Measurements from ENCODE around the gene KDM5B.
"Not testable (repeated sequence)": the region's sequence is repeated elsewhere in the genome, so short reads cannot be mapped to it uniquely, and the experiment has no call there.

Gene KDM5B

DNA sequence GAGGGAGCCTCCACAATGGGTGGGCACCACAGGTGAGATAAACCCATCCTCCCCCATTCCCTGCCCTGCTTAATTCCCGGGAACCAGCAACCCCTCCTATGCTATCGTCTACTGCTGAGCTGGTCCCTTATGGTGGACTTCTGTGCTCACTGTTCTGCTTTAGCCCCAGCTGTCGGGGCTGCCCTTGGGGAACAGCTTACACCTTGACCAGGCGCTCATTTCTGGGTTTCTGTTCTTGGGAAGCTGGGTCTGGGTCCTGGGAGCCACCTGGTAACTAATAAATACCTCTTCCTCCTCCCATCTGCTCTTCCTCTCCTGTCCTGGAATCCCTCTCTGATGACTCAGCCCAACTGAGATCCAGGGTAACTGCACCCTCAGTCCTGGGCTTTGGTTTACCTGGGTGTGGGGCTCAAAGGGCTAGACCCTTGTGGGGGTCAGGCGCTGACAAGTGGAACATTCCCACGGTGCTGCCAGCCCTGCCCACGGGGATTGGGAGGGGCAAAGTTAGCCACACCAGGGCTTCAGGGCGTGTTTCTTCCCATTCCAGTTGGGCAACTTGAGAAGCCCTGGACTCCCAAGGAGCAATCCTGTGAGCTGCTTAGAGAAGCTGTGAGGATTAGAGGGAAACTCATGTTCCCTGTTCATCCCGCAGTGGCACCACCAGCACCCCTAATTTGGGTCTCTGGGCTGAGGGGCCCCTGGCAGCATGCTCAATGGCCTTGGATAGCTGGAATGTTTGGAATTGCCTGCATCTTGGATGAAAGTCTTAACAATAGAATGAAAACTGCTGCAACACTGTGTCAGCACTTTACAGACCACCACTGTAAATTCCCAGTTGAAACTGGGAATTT lies 4.2 kb upstream of the KDM5B start:
- DNase-seq (ENCODE audit: low read depth) = no peak

DNA sequence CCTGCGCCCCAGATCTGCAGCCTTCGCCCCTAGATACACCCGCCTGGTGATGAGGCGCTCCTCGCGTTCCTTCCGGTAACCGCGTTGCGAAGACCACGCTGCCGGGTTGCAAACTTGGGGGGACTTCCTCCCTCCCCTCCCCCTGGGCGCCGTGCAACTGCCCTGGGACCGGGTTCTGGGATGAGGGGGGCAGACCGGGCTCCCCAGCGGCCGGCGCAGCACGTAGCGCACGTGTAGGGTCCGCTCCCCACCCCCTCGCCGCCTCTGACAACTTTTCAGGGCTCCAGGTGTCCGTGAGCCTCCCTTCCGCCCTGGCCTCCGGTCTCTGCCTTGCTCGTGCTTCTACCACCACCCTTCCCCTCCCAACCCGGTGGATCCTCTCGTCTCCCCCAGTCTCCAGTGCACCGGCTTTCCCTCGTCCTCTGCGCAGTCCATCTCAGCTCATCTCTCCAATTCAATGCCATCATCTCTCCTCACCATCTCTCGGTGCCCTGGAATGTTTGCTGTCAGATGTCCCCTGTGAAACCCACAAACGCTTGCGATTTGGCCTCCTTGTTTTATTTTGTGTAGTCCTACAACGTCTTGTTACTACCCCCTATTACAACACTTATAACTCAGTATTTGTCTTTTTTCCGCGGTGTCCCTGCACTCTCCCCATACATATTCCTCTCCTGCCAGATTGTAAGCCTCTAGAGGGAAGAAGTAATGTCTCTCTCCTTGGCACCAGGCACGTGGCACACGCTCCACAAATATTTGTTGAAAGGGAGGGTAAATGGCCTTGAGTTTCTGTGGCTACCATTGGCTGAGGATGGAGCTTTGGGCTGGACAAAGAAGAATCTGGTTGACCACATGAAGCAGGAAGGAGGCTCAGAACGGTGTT lies 3.3 kb upstream of the KDM5B start:
- DNase-seq (ENCODE audit: low read depth) = no peak

DNA sequence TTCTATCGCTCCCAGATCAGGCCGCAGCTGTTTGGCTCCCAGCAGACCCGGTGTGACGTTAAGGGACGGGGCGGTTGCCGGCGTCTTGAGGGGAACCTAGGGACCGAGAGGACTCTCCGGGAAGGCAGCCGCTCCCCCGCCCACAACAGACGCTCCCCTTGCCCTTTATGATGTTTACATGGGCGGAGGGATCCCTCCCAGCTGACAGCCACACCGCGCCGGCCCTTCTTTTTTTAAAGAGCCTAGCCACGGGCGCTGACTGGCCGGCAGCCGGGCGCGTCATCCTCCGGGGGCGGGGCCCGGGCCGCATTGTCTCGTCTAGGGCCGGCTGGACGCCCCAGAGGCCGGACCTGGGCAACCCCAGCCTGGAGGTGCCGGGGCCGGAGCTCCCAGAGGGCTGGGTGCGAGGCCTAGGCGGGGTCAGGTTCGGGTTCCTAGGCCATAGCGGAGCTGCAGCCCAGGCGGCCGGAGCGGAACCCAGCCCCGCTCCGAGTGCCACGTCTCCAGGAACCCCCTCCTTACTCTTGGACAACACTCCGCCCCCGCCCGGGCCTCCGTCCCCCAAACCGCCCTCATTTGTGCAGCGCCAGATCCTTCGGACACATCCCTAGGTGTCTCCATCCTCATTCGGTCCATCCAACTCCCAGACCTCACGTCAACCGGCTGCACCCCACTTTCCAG lies 2.5 kb upstream of the KDM5B start, which contains the start of gene PCAT6:
Gene PCAT6 (plus strand): TSS at position 340 of the 681 bp plus-strand sequence.
- peak; percentile 70 for DNase-seq (ENCODE audit: low read depth)

DNA sequence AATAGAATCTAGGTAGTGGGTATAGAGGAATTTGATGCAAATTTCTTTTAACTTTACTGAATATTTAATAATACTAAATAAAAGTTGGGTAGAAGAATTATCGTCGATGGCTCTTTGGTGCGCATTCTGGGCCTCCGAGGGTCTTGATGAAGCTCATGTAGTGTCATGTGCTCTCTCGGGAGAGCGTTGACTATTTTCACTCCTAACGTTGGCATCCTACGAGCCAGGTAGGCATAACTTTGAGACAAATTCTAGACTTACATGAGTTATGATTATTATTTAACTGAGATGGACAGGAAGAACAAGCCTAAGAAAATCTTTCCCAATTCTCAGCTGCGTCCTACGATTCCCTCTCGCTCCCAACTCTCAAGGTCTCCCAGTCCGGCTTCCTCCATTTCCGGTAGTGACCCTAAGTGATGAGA lies 2.0 kb upstream of the KDM5B start:
- DNase-seq (ENCODE audit: low read depth) = no peak

DNA sequence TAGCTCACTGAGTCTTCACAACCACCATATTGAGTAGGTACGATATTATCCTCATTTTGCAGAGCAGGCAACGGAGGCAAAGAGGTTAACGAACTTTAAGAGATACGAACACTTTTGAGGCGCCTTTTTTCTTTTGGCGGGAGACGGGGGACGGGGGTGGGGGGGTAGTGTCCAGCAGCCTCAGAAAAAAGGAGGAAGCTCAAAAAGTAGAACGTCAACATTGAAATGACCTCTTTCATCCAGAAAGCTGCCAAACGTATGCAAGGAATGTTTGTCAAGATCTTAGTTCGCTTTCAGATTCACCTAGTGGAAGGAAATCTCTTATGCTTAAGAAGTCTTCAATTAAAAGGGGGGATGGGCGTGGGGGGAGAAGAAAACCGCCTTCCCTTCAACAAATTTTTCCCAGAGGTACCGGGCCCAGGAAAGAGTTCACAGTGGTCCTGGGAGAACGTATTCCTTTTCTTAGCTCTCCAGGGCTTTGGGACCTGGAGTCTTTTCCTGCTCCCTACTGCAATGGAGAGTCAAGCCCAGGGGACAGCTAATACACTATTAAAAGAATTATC lies 1.5 kb upstream of the KDM5B start:
- no peak for DNase-seq (ENCODE audit: low read depth)

DNA sequence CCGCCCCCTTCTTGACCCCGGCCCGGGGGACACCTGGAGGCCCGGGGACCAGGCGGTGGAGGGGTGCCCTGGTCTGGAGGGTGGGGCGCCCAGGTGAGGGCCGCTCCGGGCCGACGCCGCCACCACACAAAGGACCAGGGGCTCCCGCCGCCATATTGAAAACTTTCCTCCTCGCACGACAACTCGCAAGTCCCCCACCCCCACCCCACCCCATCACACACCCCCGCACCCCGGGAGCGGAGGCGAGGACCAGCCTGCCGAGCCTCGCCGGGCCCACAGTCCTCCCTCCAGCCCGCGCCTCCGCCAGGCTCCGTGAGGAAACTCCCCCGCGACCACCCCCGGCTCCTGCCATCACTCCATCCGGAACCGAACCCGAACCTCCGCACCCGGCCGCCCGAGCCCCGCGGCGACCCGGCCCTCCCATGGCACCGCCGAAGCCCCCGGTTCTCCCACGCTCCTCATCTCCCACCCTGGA lies 733 bp downstream of the KDM5B start:
- DNase-seq (ENCODE audit: low read depth) = no peak

DNA sequence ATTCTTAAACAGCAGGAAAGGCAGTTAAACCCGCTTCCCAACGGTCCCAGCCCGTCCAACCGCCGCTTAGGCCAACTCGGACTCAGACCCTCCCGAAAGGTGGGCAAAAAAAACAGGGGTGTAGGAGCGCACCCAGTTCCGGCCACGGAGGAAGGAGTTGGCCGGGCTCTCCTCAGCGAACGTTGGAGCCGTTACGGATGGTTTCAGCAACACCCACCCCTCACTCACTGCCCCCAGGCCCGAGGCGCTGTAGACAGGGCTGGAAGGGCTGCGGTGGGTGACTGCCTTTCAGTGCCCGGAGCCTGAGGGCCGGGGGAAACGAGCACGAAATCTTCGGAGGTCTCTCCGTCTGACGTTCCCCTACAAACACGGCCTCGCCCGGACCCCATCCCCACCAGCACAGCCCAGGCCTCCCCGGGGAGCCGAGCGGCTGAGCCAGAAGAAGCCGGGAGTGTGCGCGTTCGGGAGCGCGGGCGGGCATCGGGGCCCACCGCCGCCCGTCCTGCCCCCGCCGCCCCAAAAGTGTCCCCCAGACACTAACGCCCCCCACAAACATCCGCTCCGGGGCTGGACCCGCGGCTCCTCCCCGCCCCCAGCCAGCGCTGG lies 1.3 kb downstream of the KDM5B start:
- no peak for DNase-seq (ENCODE audit: low read depth)

DNA sequence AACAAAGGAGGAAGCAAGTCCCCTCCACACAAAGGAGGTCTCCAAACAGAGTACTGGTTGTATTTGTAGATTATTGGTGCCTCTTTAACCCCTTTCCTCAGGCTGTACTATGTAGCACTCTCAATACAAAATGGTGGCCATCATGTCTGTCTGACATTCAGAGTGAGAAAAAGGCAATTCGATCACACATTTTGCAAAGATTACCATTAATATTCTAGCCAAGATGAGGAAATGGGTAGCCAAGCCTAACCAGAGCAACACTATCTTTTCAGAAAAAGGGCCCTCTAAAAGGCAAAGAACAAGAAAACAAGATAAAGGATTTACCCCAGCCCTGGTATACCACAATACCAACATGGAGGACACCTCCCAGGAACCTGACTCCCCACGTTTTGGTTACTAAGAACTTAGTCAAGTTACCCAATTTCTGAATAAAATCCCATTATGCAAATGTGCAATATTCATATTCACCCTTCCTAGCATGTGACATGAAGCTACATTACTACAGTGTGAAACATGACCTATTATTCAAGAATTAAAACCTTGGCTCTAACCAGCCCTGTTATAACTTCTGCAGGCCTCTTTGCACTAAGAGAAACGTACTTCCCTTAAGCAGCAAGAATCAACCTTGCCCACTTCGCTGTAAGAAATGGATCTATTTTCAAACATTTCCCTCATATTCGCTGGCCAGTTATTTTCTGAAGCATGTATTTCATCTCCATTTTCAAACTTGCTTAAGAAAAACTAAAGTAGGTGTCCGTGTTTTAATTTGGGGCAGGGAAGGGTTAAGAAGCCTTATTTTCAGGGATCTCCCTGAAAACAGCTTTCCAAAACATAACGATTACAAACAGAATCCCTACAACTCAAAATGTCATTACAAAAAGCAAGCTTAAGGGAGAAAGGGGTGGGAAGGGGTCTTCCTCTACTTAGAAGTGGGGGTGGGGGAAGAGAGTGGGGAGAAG lies 2.1 kb downstream of the KDM5B start:
- no peak for DNase-seq (ENCODE audit: low read depth)

DNA sequence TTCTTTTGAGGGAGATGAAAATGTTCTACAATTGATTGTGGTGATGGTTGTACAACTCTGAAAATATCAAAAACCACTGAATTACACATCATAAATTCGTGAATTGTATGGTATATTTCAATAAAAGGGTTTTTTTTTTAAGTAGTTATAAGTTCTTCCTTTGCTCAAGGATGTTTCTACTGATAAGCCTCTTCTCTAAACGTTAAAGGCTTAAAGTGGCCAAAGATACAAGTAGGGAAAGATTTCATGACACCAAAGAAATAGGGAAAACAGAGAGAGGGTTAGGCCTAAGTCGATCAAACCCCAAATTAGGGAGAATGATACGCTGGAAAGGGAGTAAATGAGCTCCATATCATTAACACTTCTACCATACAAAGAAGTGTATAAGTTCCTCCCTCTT lies 4.1 kb downstream of the KDM5B start:
- DNase-seq (ENCODE audit: low read depth) = no peak

DNA sequence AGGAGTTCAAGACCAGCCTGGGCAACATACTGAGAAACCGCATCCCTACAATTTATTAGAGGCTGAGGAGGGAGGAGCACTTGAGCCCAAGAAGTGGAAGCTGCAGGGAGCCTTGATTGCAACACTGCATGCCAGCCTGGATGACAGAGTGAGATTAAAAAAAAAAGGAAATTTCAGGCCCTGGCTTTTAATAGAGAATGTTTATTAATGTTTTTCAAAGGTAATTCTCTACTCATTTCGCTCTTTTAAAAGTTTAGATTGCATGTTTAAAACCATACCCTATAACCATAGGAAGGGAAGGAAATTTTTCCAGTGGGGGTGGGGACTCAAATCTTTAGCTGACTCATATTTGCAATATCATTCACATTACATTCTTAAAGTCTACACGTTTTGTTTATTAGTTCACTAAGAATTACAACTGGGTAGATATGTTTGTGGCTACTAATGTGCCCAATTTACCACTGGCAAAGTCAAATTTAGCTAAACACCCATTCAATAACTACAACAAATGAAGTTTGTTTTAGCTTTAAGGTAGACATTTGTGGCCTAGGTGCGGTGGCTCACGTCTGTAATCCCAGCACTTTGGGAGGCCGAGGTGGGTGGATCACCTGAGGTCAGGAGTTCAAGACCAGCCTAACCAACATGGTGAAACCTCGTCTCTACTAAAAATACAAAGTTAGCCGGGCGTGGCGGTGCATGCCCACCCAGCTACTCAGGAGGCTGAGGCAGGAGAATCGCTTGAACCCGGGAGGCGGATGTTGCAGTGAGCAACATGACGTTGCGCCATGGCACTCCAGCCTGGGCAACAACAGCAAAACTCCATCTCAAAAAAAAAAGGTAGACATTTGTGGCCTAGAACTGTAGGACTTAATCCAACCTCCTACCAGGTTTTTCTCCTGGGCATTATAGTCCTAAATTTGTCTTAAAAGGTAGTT lies 5.0 kb downstream of the KDM5B start:
- no peak for DNase-seq (ENCODE audit: low read depth)

DNA sequence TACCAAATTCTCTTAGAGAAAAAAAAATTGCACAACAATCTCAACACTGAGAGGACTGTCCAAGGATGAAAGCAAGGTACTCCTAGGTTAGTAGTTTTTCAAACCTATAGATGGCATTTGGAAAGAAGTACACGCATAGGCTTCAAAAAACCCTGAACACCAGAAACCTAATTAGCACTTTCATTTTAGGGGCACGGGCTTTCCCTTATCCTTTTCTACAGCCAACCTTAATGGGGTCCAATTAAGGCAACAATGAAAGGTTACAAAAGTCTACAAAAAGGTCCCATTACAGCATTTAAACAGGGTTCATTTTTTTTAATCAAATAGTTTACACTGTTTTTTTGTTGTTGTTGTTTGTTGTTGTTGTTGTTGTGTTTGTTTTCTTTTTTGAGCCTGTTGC lies 6.2 kb downstream of the KDM5B start:
- DNase-seq (ENCODE audit: low read depth) = no peak

DNA sequence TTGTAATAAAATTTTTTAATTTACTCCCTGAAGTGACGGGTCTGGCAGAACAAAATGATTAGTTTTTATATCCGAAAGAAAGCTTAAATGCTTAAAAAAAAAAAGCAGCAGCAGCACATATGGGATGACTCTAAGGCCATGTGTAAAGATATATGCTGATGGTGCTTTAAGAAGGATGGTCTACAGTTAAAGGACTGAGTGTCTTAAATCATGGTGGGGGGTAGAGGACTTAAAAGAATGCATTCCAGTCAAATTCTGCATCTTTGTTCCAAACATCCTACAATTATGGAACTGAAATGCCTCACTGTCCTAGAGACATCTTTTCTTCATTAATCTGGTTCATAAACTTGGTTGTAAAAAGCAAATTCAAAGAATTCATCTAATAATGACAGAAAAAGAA lies 7.0 kb downstream of the KDM5B start:
- DNase-seq (ENCODE audit: low read depth) = no peak

DNA sequence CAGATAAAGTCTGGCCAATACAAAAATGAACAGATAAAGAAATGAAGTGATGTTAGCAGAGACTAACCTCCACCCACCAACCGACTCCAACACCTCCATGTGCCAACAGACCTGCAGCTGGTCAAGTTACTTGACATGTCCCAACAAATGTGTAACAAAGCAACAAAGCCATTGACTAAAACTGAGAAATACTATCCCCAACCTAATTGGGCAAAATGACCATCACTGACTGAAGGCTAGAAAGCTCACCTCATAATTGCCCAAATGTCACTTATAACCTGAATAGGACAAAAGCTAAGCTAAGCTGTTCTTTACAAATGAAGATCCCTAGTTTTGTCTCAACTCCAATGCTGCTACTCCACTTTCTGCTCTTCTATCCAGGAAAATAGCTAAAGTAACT lies 7.5 kb downstream of the KDM5B start:
- no peak for DNase-seq (ENCODE audit: low read depth)

DNA sequence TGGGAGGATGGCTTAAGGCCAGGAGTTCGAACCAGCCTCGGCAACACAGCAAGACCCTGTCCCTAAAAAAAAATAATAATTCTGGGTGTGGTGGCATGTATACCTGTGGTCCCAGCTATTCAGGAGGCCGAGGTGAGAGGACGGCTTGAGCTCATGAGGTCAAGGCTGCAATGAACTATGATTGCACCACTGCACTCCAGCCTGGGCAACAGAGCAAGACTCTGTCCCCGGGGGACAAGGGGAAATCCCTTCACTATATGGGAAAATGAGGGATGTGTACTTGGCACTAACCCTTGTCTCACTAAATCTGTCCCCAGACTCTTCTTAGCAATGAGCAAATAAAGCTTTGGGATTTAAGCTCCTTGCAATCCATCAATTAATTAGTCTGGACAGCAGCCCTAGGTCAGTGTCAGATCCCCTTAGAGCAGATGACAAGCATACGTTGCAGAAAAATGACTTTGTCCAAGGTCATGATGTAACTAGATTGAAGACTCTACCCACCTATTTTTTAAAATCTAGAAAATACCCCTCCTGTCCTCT lies 9.4 kb downstream of the KDM5B start:
- DNase-seq (ENCODE audit: low read depth) = no peak

DNA sequence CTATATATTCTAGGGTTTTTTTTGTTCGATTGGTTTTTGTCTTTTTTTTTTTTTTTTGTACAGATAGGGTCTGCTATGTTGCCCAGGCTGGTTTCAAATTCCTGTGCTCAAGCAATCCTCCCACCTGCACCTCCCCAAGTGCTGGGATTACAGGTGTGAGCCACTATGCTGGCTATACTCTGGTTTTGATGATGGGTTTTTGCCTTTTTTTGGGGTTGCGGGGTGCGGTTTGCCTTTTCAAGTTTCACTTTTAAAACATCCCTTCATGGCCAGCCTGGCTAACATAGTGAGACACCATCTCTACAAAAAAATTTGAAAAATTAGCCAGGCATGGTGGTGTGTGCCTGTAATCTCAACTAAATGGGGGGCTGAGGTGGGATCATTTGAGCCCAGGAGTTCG lies 10.0 kb downstream of the KDM5B start:
- no peak for DNase-seq (ENCODE audit: low read depth)

DNA sequence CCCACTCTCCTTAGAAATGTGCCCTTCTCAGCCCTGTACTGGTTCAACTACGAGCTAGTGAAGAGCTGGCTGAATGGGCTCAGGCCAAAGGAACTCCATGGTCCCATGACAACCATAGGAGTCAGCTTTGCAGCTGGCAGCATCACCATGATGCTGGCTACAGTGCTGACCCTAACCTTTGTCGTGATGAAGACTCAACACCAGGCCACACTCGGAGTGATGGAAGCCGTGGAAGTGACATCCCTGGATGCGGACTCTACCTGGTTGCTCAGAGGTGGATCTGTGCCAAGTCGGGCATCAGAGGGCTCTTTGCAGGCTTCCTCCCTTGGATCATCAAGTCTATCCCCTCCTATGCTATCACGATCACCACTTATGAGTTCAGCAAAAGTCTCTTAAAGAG lies 11.6 kb downstream of the KDM5B start:
- no peak for DNase-seq (ENCODE audit: low read depth)

DNA sequence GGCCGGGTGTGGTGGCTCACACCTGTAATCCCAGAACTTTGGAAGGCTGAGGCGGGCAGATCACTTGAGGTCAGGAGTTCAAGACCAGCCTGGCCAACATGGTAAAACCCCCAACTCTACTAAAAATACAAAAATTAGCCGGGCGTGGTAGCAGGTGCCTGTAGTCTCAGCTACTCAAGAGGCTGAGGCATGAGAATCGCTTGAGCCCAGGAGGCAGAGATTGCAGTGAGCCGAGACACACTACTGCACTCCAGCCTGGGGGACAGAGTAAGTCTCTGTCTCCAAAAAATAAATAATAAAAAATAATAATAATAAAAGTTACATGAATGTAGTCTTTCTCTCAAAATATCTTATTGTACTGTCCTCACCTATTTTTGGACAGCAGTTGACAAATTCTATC lies 13.3 kb downstream of the KDM5B start:
- not testable (repeated sequence) for DNase-seq (ENCODE audit: low read depth)

DNA sequence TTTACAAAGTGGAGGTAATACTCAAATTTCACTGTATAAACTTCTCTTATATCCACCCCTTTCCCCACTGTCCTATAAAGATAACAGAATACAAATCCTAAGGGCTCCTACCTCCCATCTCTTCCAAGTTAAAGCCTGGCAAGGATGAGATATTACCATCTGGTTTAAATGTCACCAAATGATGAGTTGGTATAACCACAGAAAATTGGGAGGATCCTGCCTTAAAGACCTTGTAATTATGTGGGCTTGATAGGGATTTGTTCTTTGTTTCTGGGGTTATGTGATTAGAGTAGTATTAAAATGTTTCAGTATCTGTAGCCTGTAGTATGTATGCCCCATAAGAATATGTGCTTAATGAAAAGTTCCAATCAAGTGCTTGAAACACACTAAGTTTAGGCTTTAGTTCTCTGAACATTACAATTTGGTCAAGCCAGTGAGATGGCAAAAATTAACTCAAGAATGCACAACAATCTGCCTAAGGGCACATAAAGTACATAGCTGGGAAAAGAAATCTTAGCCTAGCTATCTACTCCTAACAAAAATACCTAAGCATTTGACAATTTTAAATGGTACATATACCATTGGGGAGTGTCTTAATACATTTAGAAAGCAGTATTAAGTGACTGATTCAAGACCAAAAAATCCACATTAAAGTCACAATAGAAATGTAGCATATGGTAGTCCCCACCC lies 14.0 kb downstream of the KDM5B start:
- DNase-seq (ENCODE audit: low read depth) = no peak

All from stimulated activated CD8-positive, alpha-beta memory T cell treated with anti-CD3 and anti-CD28 coated beads, Interleukin-7, amount 100 ng/mL, for 24 hours (primary cell).